ENCODE results near the gene SOX13. TPM values are rescaled to one million over a fixed set of nuclear protein-coding genes. Genes with fewer than 3 reads are reported as not detected.
A peak's percentile ranks its signal among the peaks of the same experiment; 100 is the strongest.

Gene SOX13
- total and polyA plus RNA-seq, 11 donors = 8.2 to 16.0 (median 12.6) TPM

- no peak overlapping the region for H3K4me3 ChIP-seq
- H3K36me3 ChIP-seq = no peaks in the 10 kb centered on the region
- intact Hi-C loops (cut with DNase I) = loop anchor here in 1 of 10 donors (5.0 kb wide), 1 partner anchor 44 kb away; no protein-coding TSS in a partner anchor
- no peaks in the 10 kb centered on the region for H3K9me3 ChIP-seq
- H3K27me3 ChIP-seq = no peaks in the 10 kb centered on the region
- H3K27ac ChIP-seq = peak overlapping the region in 5 of 12 donors; percentile 9 to 92 (median 64)
- TF ChIP-seq POLR2A (IDR thresholded peaks at IDR 0.05) = no peak
- no peak for TF ChIP-seq CTCF (IDR thresholded peaks at IDR 0.05)
- WGBS, 4 donors = 93 to 96% (median 95%) methylated on average over 7 of the region's 7 CpGs
- no peak for ATAC-seq
- DNase-seq = no peak
- H3K4me1 ChIP-seq = peaks cover 4 to 94% (median 48%) of the 10 kb centered on the region in 12 donors
Observed at GRCh38 chr1:204083491-204083890, 10.6 kb downstream of the SOX13 start.

DNA sequence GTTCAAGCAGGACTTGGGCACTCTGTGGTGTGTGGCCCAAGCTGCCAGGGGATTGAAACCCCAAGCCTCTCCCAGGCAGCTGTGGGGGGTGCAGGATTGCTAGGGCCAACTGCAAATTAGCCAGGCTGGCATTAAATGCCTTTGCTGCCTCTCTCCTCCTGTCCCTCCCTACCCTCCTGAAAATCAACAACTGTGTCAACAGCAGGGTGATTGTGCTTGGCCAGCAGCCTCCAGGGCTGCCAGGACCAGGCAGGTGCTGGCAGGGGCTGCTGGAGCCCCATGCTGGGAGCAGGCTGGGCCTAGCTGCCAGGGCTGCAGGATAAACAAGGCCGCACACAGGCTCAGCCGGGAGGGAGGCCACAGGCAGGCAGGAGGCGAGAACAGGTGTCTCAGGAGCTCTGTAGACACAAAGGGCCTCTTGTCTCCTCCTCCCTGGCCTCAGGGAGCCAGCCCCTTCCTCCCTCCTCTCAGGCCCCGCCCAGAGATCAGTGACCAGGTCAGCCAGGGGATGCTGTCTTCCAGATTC lies 11.4 kb downstream of the SOX13 start:
- Histone ChIP-seq H3K4me1 (peaks cover 4 to 94% (median 50%) of the 10 kb centered on the region in 12 donors), H3K36me3 (no peaks in the 10 kb centered on the region), H3K27ac (peak overlapping the region in 10 of 12 donors; percentile 9 to 92 (median 54)), H3K27me3 (no peaks in the 10 kb centered on the region), H3K9me3 (no peaks in the 10 kb centered on the region), H3K4me3 (no peak overlapping the region)
- ATAC-seq = peak in 3 of 4 donors; percentile 35 to 48 (median 46)
- TF ChIP-seq POLR2A (IDR thresholded peaks at IDR 0.05) = no peak
- TF ChIP-seq CTCF (IDR thresholded peaks at IDR 0.05) = no peak
- no peak for DNase-seq
- WGBS, 4 donors = 32 to 60% (median 48%) methylated on average over 3 to 4 of the region's 4 CpGs
- intact Hi-C loops (cut with DNase I) = loop anchor here in 1 of 10 donors (5.0 kb wide), 1 partner anchor 43 kb away; no protein-coding TSS in a partner anchor

DNA sequence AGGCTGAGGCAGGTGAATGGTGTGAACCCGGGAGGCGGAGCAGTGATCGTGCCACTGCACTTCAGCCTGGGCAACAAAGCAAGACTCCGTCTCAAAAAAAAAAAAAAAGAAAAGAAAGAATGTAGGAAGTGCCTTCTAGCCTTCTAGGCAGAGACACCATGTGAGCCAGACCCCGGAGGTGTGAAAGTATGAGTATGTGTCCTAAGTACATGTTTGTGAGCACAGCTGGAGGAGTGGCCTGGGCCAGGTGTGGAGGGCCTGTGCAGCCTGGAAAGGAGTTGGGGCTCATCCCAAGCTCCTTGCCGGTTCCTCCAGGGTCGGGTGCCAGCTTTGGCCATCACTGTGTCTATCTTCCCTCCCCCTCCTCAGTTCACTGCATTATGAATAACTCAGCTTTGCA lies 13.0 kb downstream of the SOX13 start:
- WGBS, 4 donors = 71 to 93% (median 87%) methylated on average over 7 of the region's 7 CpGs
- Histone ChIP-seq H3K4me1 (peaks cover 4 to 92% (median 44%) of the 10 kb centered on the region in 12 donors), H3K36me3 (no peaks in the 10 kb centered on the region), H3K27ac (peak overlapping the region in 1 of 12 donors; percentile 92), H3K9me3 (no peaks in the 10 kb centered on the region), H3K27me3 (no peaks in the 10 kb centered on the region), H3K4me3 (no peak overlapping the region)
- ATAC-seq (no peak), DNase-seq (peak in 1 of 5 donors; percentile 14)
- TF ChIP-seq POLR2A (IDR thresholded peaks at IDR 0.05) = no peak
- no peak for TF ChIP-seq CTCF (IDR thresholded peaks at IDR 0.05)
- intact Hi-C loops (cut with DNase I) = loop anchor here in 1 of 10 donors (5.0 kb wide), 1 partner anchor 41 kb away; no protein-coding TSS in a partner anchor

- Histone ChIP-seq H3K27me3 (no peaks in the 10 kb centered on the region), H3K27ac (peak overlapping the region in 10 of 12 donors; percentile 26 to 92 (median 50)), H3K9me3 (no peaks in the 10 kb centered on the region), H3K36me3 (no peaks in the 10 kb centered on the region), H3K4me3 (no peak overlapping the region), H3K4me1 (peaks cover 4 to 88% (median 41%) of the 10 kb centered on the region in 12 donors)
- DNase-seq (peak in 1 of 5 donors; percentile 28), ATAC-seq (no peak)
- TF ChIP-seq CTCF (IDR thresholded peaks at IDR 0.05) = no peak
- no peak for TF ChIP-seq POLR2A (IDR thresholded peaks at IDR 0.05)
- WGBS, 4 donors = 79 to 82% (median 80%) methylated on average over 7 to 8 of the region's 8 CpGs
- intact Hi-C loops (cut with DNase I) = loop anchor here in 1 of 10 donors (5.0 kb wide), 1 partner anchor 40 kb away; no protein-coding TSS in a partner anchor
Observed at GRCh38 chr1:204087181-204087892, 14.4 kb downstream of the SOX13 start.

All from heart left ventricle (tissue), 16 donors.